Measurements from ENCODE around the gene NFIC. TPM values are rescaled to one million over a fixed set of nuclear protein-coding genes. Genes with fewer than 3 reads are reported as not detected.
A peak's percentile ranks its signal among the peaks of the same experiment; 100 is the strongest.

The NFIC gene
- polyA plus RNA-seq, 2 of the 4 experiments (the other 2 are of a cell fraction) = 2.6 to 34.9 TPM

DNA sequence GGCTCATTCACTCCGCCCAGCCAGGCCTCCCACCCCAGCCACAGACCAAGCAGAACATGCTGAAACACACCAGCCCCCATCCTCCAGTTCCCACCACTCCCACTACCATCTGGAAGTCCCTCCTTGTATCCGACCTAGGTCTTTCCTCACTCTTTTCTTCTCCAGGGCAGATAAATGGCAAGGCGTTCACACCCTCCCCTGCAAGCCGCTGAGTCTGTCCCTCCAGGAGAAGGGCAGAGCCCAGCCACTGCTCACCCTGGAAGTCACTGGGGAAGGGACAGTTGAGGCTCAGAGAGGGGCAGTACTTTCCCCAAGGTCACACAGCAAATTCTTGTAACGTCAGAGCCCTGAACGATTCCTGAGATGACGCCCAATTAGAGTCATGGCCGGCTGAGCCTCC, 45.5 kb upstream of the NFIC start:
- CTCF ChIA-PET = interaction anchor here (1.6 to 1.8 kb wide), 2 partner anchors 152 to 164 kb away, joined by 4 read pairs; no protein-coding TSS in a partner anchor
- TF ChIP-seq JUNB (IDR thresholded peaks at IDR 0.05) (no peak), ZFP36 (IDR thresholded peaks at IDR 0.05; ENCODE audit: borderline replicate concordance, partially characterized antibody) (peak; percentile 77), HOXA7 (CRISPR knock-in tag; IDR thresholded peaks at IDR 0.05) (no peak), RARB (CRISPR knock-in tag; IDR thresholded peaks at IDR 0.05) (no peak), KDM1A (IDR thresholded peaks at IDR 0.05; ENCODE audit: low read depth) (peak; percentile 77; the same call in 1 of the 2 replicates), HDAC2 (IDR thresholded peaks at IDR 0.05) (peak; percentile 74; the same call in 1 of the 2 replicates), ZC3H11A (IDR thresholded peaks at IDR 0.05) (no peak), CHD4 (IDR thresholded peaks at IDR 0.05; ENCODE audit: borderline replicate concordance) (peak; percentile 54; the same call in 1 of the 2 replicates)

DNA sequence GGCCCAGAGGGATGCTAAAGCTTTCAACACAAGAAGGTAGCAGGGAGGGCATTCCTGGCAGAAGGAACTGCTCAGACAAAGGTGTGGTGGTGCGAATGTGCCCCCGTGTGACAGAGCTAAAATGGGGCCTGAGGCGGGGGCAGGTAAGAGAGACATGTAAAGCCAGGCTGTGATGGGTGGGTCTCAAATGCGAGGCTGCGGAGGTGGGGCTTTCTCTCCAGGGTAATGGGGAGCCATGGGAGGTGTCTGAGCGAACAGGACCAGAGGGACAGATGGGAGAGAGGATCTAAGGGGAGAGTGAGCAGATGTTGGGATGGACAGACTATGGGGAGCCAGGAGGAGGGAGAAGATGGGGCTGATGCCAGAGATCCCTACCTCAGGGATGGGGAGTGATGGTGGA, 44.7 kb upstream of the NFIC start:
- CTCF ChIA-PET = interaction anchor here (1.6 to 1.8 kb wide), 2 partner anchors 151 to 163 kb away, joined by 4 read pairs; no protein-coding TSS in a partner anchor
- no peaks in the 10 kb centered on the region for H3K4me1 ChIP-seq
- no peak for FAIRE-seq
- H3K9me3 ChIP-seq = no peaks in the 10 kb centered on the region
- POLR2A ChIA-PET = interaction anchor here (0.6 kb wide), 1 partner anchor 145 kb away, joined by 4 read pairs; no protein-coding TSS in a partner anchor
- peak; percentile 37 for TF ChIP-seq ZFP36 (IDR thresholded peaks at IDR 0.05; ENCODE audit: borderline replicate concordance, partially characterized antibody)
- TF ChIP-seq CBX8 (IDR thresholded peaks at IDR 0.05) = no peak
- TF ChIP-seq MAZ (IDR thresholded peaks at IDR 0.05; ENCODE audit: borderline replicate concordance, low read depth, low read length) = no peak
- TF ChIP-seq ZC3H11A (IDR thresholded peaks at IDR 0.05) = no peak
- TF ChIP-seq, protein P1, sequence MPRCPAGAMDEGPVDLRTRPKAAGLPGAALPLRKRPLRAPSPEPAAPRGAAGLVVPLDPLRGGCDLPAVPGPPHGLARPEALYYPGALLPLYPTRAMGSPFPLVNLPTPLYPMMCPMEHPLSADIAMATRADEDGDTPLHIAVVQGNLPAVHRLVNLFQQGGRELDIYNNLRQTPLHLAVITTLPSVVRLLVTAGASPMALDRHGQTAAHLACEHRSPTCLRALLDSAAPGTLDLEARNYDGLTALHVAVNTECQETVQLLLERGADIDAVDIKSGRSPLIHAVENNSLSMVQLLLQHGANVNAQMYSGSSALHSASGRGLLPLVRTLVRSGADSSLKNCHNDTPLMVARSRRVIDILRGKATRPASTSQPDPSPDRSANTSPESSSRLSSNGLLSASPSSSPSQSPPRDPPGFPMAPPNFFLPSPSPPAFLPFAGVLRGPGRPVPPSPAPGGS (IDR thresholded peaks at IDR 0.05) = no peak
- ATAC-seq = no peak
- no peak for DNase-seq (ENCODE audit: low read depth in 1 of 2, low spot score in 1 of 2)
- no peak overlapping the region for H3K4me3 ChIP-seq
- no peak overlapping the region for H3K4me2 ChIP-seq
- 34% methylated on average over 6 of the region's 6 CpGs for WGBS (ENCODE audit: missing lambda C conversion rate)
- no peak overlapping the region for H3K27ac ChIP-seq

More for the DNA sequence above, 45.5 kb upstream of the NFIC start:
- POLR2A ChIA-PET = no interaction called here
- H3K4me3 ChIP-seq = no peak overlapping the region
- no peaks in the 10 kb centered on the region for H3K4me1 ChIP-seq
- ATAC-seq (no peak), DNase-seq (ENCODE audit: low read depth in 1 of 2, low spot score in 1 of 2) (no peak), FAIRE-seq (no peak)
- no peak overlapping the region for H3K27ac ChIP-seq
- H3K9me3 ChIP-seq = no peaks in the 10 kb centered on the region
- no peak overlapping the region for H3K4me2 ChIP-seq
- 6% methylated on average over 8 of the region's 8 CpGs for WGBS (ENCODE audit: missing lambda C conversion rate)

DNA sequence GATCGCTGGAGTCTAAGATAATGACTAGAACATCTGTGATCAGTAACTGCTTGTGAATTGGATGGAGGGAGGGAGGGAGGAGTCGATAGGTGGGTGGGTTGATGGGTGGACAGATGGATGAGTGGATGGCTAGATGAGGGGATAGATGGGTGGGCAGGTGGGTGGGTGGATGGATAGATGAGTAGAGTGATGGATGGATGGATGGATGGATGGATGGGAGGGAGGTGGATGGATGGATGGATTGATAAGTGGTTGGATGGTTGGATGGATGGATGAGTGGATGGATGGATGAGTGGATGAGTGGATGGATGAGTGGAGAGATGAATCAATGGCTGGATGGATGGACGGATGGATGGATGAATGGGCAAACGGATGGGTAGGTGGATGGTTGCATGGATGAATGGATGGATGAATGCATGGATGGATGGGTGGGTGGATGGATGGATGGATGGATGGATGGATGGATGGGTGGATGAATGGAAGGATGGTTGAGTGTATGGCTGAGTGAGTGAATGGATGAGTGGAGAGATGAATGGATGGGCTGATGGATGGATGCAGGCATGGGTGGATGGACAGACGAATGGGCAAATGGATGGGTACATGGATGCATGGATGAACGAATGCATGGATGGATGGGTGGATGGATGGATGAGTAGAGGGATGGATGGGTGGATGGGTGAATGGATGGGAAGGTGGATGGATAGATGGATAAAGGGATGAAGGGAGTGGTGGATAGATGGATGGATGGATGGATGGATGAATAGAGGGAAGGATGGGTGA, 44.0 kb upstream of the NFIC start:
- TF ChIP-seq CBX2 (IDR thresholded peaks at IDR 0.05; ENCODE audit: borderline replicate concordance, low read depth) = no peak
- TF ChIP-seq HOXB5 (CRISPR knock-in tag; IDR thresholded peaks at IDR 0.05) = no peak
- no peak for TF ChIP-seq FOSL2 (IDR thresholded peaks at IDR 0.05)
- no peak for TF ChIP-seq FOSL2 (CRISPR knock-in tag; IDR thresholded peaks at IDR 0.05)
- no peak for TF ChIP-seq NR3C1 (IDR thresholded peaks at IDR 0.05)
- TF ChIP-seq, protein P2, sequence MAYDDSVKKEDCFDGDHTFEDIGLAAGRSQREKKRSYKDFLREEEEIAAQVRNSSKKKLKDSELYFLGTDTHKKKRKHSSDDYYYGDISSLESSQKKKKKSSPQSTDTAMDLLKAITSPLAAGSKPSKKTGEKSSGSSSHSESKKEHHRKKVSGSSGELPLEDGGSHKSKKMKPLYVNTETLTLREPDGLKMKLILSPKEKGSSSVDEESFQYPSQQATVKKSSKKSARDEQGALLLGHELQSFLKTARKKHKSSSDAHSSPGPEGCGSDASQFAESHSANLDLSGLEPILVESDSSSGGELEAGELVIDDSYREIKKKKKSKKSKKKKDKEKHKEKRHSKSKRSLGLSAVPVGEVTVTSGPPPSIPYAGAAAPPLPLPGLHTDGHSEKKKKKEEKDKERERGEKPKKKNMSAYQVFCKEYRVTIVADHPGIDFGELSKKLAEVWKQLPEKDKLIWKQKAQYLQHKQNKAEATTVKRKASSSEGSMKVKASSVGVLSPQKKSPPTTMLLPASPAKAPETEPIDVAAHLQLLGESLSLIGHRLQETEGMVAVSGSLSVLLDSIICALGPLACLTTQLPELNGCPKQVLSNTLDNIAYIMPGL (CRISPR knock-in tag; IDR thresholded peaks at IDR 0.05; ENCODE audit: borderline replicate concordance) = no peak
- no peak for TF ChIP-seq FOXS1 (CRISPR knock-in tag; IDR thresholded peaks at IDR 0.05)
- 0 out of 2 replicates have a peak, but pooled peaks have one; percentile 33 for TF ChIP-seq EHMT2 (IDR thresholded peaks at IDR 0.05; ENCODE audit: low read depth)
- no peak for TF ChIP-seq ZC3H11A (IDR thresholded peaks at IDR 0.05)
- H3K4me1 ChIP-seq = no peaks in the 10 kb centered on the region
- no peak for ATAC-seq
- WGBS (ENCODE audit: missing lambda C conversion rate) = 26% methylated on average over 6 of the region's 6 CpGs
- no peak overlapping the region for H3K27ac ChIP-seq
- DNase-seq (ENCODE audit: low read depth in 1 of 2, low spot score in 1 of 2) = no peak
- FAIRE-seq = no peak
- H3K4me2 ChIP-seq = no peak overlapping the region
- POLR2A ChIA-PET = no interaction called here
- CTCF ChIA-PET = interaction anchor here (1.5 to 1.8 kb wide), 3 partner anchors 107 to 163 kb away, joined by 4 to 6 read pairs (median 4); no protein-coding TSS in a partner anchor
- H3K9me3 ChIP-seq = no peaks in the 10 kb centered on the region
- H3K4me3 ChIP-seq = no peak overlapping the region

Data from A549 (cell line).